Smooth muscle cell of the coronary artery (primary cell): ENCODE results near the gene RAB40AL. TPM values are rescaled to one million over a fixed set of nuclear protein-coding genes. Genes with fewer than 3 reads are reported as not detected.

Experiments
- total RNA-seq: library from RNA; depleted of rRNA; stranded (reverse); fragments of >200 nt; gene quantifications from 2 replicates; pipeline ENCODE4 v1.2.3, GENCODE V29; 2014; ENCODE audit warnings: low replicate concordance

RAB40AL gene, protein sequence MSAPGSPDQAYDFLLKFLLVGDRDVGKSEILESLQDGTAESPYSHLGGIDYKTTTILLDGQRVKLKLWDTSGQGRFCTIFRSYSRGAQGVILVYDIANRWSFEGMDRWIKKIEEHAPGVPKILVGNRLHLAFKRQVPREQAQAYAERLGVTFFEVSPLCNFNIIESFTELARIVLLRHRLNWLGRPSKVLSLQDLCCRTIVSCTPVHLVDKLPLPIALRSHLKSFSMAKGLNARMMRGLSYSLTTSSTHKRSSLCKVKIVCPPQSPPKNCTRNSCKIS
- total RNA-seq = 0.08 and 0.82 TPM in 2 replicates

DNA sequence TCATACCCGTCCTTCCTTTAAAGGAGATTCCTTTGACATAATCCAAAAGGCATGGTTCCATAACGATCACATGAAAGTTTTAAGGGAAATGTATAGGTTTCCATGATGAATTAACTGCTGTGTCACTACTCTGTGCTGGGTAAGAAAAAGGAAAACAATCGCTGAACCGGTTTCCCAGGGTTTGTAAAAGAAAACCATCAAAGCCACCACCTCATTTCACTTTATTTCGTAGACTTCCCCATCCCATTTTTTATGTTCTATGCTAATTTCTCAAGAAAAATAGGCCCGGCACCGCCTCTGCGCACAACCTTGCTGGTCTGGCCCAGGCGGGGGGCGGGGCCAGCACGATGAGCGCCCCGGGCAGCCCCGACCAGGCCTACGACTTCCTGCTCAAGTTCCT is at the start of gene RAB40AL:
Gene RAB40AL (plus strand): TSS at position 301 of the 400 bp plus-strand sequence. CDS start 47 bp downstream, at position 348.

Other genes starting within 250 kb of the RAB40AL start
- gene GPRASP2, start 224.8 kb upstream of the RAB40AL start, total RNA-seq = 13.7 and 23.6 TPM in 2 replicates
- 3.4 and 8.0 TPM in 2 replicates for gene GPRASP3, start 216.5 kb upstream of the RAB40AL start, total RNA-seq
- 0.47 and 16.2 TPM in 2 replicates for gene BEX1, start 126.9 kb downstream of the RAB40AL start, total RNA-seq
- gene NXF3, start 155.9 kb downstream of the RAB40AL start, total RNA-seq = 0.23 TPM in 1 of 2 replicates, not detected in the other